Mucosa of descending colon (tissue), 3 donors: ENCODE data around the gene MYO1H. TPM values are rescaled to one million over a fixed set of nuclear protein-coding genes. Genes with fewer than 3 reads are reported as not detected.

Experiments used
- ATAC-seq: fragments of 200-7000 bp; cut with Tn5 transposase; one replicate; pipeline ENCODE4 v1.9.1; 2020; ENCODE audit warnings: mild to moderate bottlenecking, moderate library complexity
- DNase-seq, 3 donors: peaks; one replicate each; pipeline ENCODE4 v3.0.0-alpha.2; 2020
- H3K36me3 ChIP-seq: fragments of 200-600 bp; one replicate; pipeline ENCODE4 v1.8.0; 2021; ENCODE audit warnings: low read depth, mild to moderate bottlenecking
- H3K4me1 ChIP-seq: fragments of 200-600 bp; one replicate; pipeline ENCODE4 v1.8.0; 2021; ENCODE audit warnings: low read depth, mild to moderate bottlenecking
- H3K4me3 ChIP-seq: fragments of 200-600 bp; one replicate; pipeline ENCODE4 v1.8.0; 2021; ENCODE audit warnings: mild to moderate bottlenecking
- H3K9me3 ChIP-seq: fragments of 200-600 bp; one replicate; pipeline ENCODE4 v1.8.0; 2021; ENCODE audit warnings: mild to moderate bottlenecking
- CTCF ChIP-seq: fragments of 200-600 bp; IDR thresholded peaks from one replicate; pipeline ENCODE4 v1.8.0; 2022; ENCODE audit warnings: antibody characterized with exemption, mild to moderate bottlenecking
- intact Hi-C, 2 donors: fragments of 100-400 bp; cut with DNase I in 1 of 2; cut with micrococcal nuclease in 1 of 2; formaldehyde crosslinking; loops; one replicate each; pipeline versions ENCODE4 v1.11.0 to v1.11.1; 2022; cut with DNase I, micrococcal nuclease
- total RNA-seq, 3 donors: library from RNA; stranded (reverse); fragmentation: NEBNext Ultra II Directional in 2 of 3; extraction: Animal tissue kit (Norgen Biotek cat#: 25700) in 2 of 3; gene quantifications; one replicate each; pipeline versions ENCODE4 v1.2.1 to v1.2.4, GENCODE V29; 2021 to 2023
- donor health status: DM: no; HTN: no; CAD: no; lungs with moderate emphysema.
- donor health status: DM: no; HTN: no; CAD: no.
- donor health status: DM: no; HTN: yes; CAD: no.

Gene MYO1H
- total RNA-seq, 3 donors from 2014 or later, result 0.41 TPM; not detected in 2

DNA sequence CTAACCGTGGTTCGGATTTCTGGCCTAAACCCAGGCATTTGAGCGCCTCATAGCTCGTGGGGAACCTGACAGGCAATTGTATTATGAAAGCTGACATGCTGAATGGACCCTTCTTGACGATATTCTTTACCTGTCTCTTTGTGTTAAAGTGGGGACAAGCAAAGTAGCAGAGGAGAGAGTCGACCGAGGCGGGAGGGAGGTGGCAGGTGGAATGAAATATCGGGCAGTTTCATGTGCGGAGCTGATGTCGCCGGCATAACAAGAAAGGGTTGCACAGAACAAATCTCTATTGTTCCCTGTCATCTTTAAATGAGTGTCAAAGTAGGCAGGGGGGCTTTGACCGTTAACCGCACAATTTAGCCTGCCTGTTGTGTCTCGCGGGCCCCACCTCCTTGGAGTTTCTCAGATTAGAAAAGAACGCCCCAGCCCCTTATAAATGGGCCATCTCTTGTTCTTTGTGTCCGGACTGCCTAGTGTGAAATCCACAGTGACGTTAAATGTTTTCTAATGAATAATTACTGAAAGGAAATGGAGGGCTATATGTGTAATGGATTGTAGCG is 11.5 kb downstream of the MYO1H start:
- Histone ChIP-seq H3K36me3 (no peaks in the 10 kb centered on the region), H3K9me3 (no peaks in the 10 kb centered on the region), H3K4me3 (no peak overlapping the region), H3K4me1 (no peaks in the 10 kb centered on the region)
- no peak for DNase-seq
- TF ChIP-seq CTCF, result no peak
- no peak for ATAC-seq
- intact Hi-C loops, result no loop called here

DNA sequence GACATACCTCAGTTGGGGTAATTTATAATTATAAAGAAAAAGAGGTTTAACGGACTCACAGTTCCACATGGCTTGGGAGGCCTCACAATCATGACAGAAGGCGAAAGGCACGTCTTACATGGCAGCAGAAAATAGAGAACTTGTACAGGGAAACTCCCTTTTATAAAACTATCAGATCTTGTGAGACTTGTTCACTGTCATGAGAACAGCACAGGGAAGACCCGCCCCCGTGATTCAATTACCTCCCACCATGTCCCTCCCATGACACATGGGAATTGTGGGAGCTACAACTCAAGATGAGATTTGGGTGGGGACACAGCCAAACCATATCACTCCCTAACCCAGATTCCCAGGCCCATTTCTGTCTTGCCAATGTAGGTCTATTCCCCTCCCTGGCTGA is 22.1 kb downstream of the MYO1H start:
- H3K4me3 ChIP-seq, result no peak overlapping the region
- H3K9me3 ChIP-seq, result no peaks in the 10 kb centered on the region
- H3K4me1 ChIP-seq, result no peaks in the 10 kb centered on the region
- no peak for TF ChIP-seq CTCF
- no peak for ATAC-seq
- intact Hi-C loops, result no loop called here
- DNase-seq, result no peak
- H3K36me3 ChIP-seq, result no peaks in the 10 kb centered on the region

GRCh38 chr12:109377139-109377685 is 29.5 kb downstream of the MYO1H start:
- no peak for DNase-seq
- no peak for ATAC-seq
- no peaks in the 10 kb centered on the region for H3K9me3 ChIP-seq
- no peak for TF ChIP-seq CTCF
- no peaks in the 10 kb centered on the region for H3K4me1 ChIP-seq
- no peaks in the 10 kb centered on the region for H3K36me3 ChIP-seq
- no peak overlapping the region for H3K4me3 ChIP-seq
- intact Hi-C loops, result no loop called here

- ATAC-seq, result no peak
- intact Hi-C loops, result no loop called here
Observed at GRCh38 chr12:109378569-109378968, 30.9 kb downstream of the MYO1H start.

GRCh38 chr12:109382031-109382430 is 34.3 kb downstream of the MYO1H start:
- no peak for TF ChIP-seq CTCF
- Histone ChIP-seq H3K9me3 (no peaks in the 10 kb centered on the region), H3K36me3 (no peaks in the 10 kb centered on the region), H3K4me1 (no peaks in the 10 kb centered on the region), H3K4me3 (no peak overlapping the region)
- ATAC-seq, result no peak
- DNase-seq, result no peak
- intact Hi-C loops, result no loop called here

More at GRCh38 chr12:109378569-109378968, 30.9 kb downstream of the MYO1H start:
- TF ChIP-seq CTCF, result no peak
- Histone ChIP-seq H3K36me3 (no peaks in the 10 kb centered on the region), H3K4me1 (no peaks in the 10 kb centered on the region), H3K4me3 (no peak overlapping the region), H3K9me3 (no peaks in the 10 kb centered on the region)
- DNase-seq, result no peak

DNA sequence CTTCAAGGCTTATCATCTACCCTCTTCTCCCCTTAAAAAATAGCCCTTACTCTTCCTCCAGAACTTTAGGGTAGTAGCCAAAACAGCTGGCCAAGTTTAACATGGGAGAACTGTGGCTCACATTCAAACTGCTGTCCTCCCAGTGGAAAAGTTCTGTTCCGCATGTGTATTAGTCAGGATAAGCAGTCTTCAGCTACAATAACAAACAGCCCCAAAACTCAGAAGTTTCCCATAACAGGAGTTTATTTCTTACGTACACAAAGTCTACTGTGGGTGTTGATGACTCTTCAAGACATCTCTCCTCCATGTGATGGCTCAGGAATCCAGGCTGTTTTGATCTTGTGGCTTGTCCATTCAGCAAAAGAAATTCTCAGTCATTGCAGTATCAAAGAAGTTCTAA is 35.5 kb downstream of the MYO1H start:
- H3K36me3 ChIP-seq, result no peaks in the 10 kb centered on the region
- H3K4me1 ChIP-seq, result no peaks in the 10 kb centered on the region
- intact Hi-C loops, result no loop called here
- H3K9me3 ChIP-seq, result no peaks in the 10 kb centered on the region
- no peak for DNase-seq
- no peak for ATAC-seq
- no peak for TF ChIP-seq CTCF
- no peak overlapping the region for H3K4me3 ChIP-seq
